Ishikawa (cell line): Measurements from ENCODE around the gene TRAPPC3.

ENCODE experiments used
- CEBPB ChIP-seq: IDR thresholded peaks from 2 replicates; pipeline ENCODE4 v1.6.1; 2012
- CREB1 ChIP-seq: IDR thresholded peaks from 2 replicates; pipeline ENCODE4 v1.6.1; 2012; ENCODE audit warnings: low read depth
- EGR1 ChIP-seq: IDR thresholded peaks from 2 replicates; pipeline ENCODE4 v1.6.1; 2012
- EP300 ChIP-seq: IDR thresholded peaks from 2 replicates; pipeline ENCODE4 v1.6.1; 2012; ENCODE audit warnings: borderline replicate concordance
- FOXM1 ChIP-seq: IDR thresholded peaks from 2 replicates; pipeline ENCODE4 v1.6.1; 2012; ENCODE audit warnings: low read depth, borderline replicate concordance
- MAX ChIP-seq: IDR thresholded peaks from 2 replicates; pipeline ENCODE4 v1.6.1; 2012
- NFIC ChIP-seq: IDR thresholded peaks from 2 replicates; pipeline ENCODE4 v1.6.1; 2012
- RAD21 ChIP-seq: IDR thresholded peaks from 2 replicates; pipeline ENCODE4 v1.6.1; 2012; ENCODE audit warnings: low read depth
- TAF1 ChIP-seq: IDR thresholded peaks from 2 replicates; pipeline ENCODE4 v1.6.1; 2012; ENCODE audit warnings: low read depth, mild to moderate bottlenecking
- TCF12 ChIP-seq: IDR thresholded peaks from 2 replicates; pipeline ENCODE4 v1.6.1; 2012; ENCODE audit warnings: low read depth
- TEAD4 ChIP-seq: IDR thresholded peaks from 2 replicates; pipeline ENCODE4 v1.6.1; 2012
- YY1 ChIP-seq: IDR thresholded peaks from 2 replicates; pipeline ENCODE4 v1.6.1; 2012; ENCODE audit warnings: low read depth
- ZBTB7A ChIP-seq: IDR thresholded peaks from 2 replicates; pipeline ENCODE4 v1.6.1; 2012; ENCODE audit warnings: low read depth
- TF ChIP-seq, protein P1 (sequence below): IDR thresholded peaks from 2 replicates; pipeline ENCODE4 v1.6.1; 2012; ENCODE audit warnings: low read depth, mild to moderate bottlenecking
- TF ChIP-seq, protein P2 (sequence below): IDR thresholded peaks from 2 replicates; pipeline ENCODE4 v1.6.1; 2012

Gene TRAPPC3

GRCh38 chr1:36093929-36094328 lies 55.4 kb downstream of the TRAPPC3 start:
- TF ChIP-seq ZBTB7A (no peak), RAD21 (no peak), EP300 (no peak)

DNA sequence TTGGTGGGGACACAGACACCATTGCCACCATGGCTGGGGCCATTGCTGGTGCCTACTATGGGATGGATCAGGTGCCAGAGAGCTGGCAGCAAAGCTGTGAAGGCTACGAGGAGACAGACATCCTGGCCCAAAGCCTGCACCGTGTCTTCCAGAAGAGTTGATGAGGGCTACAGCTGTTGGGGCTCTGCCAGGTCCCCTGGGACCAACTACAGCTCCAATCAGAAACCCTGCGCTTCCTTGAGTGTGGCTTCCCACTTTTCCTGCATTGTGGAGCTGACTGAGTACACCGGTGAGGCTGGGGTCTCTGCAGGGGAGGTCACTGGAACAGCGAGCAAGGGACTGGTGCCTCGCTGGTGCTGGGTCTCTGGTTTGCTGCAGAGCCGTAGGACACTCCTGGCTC lies 56.1 kb downstream of the TRAPPC3 start:
- TF ChIP-seq FOXM1 (no peak), TAF1 (no peak), MAX (no peak), TEAD4 (no peak)

DNA sequence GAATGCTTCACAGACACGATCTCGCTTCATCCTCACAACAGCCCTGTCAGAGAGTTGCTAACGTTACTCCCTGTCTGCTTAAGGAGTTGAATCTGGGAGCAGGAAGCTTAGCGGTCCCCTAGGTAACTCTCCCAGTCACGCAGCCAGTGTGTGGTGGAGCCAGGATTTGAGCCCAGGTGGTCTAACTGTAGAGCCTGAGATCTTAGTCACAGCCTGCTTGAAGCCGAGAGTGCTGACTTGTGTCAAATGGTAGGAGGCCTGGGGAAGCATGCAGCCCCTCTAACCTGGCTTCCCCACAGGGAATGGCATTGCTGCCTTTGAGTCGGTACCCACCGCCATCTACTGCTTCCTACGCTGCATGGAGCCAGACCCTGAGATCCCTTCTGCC lies 56.5 kb downstream of the TRAPPC3 start:
- TF ChIP-seq CREB1 (no peak), CEBPB (no peak), NFIC (no peak), MAX (no peak), ZBTB7A (no peak), YY1 (no peak), RAD21 (no peak), FOXM1 (no peak), TCF12 (no peak), EP300 (no peak), TEAD4 (no peak)
- TF ChIP-seq, protein P1, sequence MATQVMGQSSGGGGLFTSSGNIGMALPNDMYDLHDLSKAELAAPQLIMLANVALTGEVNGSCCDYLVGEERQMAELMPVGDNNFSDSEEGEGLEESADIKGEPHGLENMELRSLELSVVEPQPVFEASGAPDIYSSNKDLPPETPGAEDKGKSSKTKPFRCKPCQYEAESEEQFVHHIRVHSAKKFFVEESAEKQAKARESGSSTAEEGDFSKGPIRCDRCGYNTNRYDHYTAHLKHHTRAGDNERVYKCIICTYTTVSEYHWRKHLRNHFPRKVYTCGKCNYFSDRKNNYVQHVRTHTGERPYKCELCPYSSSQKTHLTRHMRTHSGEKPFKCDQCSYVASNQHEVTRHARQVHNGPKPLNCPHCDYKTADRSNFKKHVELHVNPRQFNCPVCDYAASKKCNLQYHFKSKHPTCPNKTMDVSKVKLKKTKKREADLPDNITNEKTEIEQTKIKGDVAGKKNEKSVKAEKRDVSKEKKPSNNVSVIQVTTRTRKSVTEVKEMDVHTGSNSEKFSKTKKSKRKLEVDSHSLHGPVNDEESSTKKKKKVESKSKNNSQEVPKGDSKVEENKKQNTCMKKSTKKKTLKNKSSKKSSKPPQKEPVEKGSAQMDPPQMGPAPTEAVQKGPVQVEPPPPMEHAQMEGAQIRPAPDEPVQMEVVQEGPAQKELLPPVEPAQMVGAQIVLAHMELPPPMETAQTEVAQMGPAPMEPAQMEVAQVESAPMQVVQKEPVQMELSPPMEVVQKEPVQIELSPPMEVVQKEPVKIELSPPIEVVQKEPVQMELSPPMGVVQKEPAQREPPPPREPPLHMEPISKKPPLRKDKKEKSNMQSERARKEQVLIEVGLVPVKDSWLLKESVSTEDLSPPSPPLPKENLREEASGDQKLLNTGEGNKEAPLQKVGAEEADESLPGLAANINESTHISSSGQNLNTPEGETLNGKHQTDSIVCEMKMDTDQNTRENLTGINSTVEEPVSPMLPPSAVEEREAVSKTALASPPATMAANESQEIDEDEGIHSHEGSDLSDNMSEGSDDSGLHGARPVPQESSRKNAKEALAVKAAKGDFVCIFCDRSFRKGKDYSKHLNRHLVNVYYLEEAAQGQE: no peak
- TF ChIP-seq, protein P2, sequence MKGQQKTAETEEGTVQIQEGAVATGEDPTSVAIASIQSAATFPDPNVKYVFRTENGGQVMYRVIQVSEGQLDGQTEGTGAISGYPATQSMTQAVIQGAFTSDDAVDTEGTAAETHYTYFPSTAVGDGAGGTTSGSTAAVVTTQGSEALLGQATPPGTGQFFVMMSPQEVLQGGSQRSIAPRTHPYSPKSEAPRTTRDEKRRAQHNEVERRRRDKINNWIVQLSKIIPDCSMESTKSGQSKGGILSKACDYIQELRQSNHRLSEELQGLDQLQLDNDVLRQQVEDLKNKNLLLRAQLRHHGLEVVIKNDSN: no peak

DNA sequence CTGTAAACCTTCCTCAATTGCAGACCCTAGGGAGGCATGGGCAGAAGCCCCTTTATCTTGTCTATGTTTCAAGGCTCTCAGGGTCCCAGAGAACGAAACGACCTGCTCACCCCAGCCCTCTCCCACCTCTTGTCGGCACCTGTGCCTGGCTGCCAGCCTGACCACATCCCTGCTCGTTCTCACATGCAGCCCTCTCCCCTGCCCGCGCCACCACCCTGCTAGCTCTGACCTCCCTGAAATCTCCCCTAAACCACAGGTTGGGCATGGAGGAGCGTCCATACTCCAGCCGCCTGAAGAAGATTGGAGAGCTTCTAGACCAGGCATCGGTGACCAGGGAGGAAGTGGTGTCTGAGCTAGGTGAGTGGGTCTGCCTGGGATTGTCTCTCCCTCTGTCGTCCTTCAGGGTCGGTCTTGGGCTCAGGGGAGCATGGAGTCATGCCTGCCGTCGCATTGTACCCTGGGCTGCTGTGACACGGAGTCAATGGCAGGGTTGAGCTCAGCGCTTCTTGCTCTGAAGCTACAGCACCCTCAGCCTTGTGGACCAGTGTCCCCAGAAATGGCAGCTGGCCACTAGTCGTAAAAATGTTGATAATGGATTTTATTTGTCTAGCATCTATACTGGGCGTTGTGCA lies 57.0 kb downstream of the TRAPPC3 start:
- TF ChIP-seq FOXM1 (no peak), EGR1 (no peak), TEAD4 (no peak), MAX (no peak)

GRCh38 chr1:36091698-36092097 lies 57.6 kb downstream of the TRAPPC3 start:
- TF ChIP-seq TEAD4 (no peak), FOXM1 (no peak), CEBPB (no peak), TCF12 (no peak), CREB1 (no peak)
- TF ChIP-seq, protein P1: no peak

GRCh38 chr1:36091141-36091540 lies 58.1 kb downstream of the TRAPPC3 start:
- TF ChIP-seq, protein P1: no peak
- no peak for TF ChIP-seq MAX
- no peak for TF ChIP-seq RAD21
- TF ChIP-seq TCF12: no peak
- TF ChIP-seq, protein P2: no peak
- TF ChIP-seq TAF1: no peak
- no peak for TF ChIP-seq EGR1
- no peak for TF ChIP-seq CEBPB
- no peak for TF ChIP-seq CREB1
- TF ChIP-seq NFIC: no peak
- no peak for TF ChIP-seq ZBTB7A
- no peak for TF ChIP-seq YY1
- TF ChIP-seq TEAD4: no peak
- TF ChIP-seq FOXM1: no peak
- TF ChIP-seq EP300: no peak
